ENCODE measurements around the gene TMEM187. TPM values are rescaled to one million over a fixed set of nuclear protein-coding genes. Genes with fewer than 3 reads are reported as not detected.

TMEM187 gene
- total RNA-seq, 2 experiments from 2014 or later, result 6.2 to 6.7 TPM

DNA sequence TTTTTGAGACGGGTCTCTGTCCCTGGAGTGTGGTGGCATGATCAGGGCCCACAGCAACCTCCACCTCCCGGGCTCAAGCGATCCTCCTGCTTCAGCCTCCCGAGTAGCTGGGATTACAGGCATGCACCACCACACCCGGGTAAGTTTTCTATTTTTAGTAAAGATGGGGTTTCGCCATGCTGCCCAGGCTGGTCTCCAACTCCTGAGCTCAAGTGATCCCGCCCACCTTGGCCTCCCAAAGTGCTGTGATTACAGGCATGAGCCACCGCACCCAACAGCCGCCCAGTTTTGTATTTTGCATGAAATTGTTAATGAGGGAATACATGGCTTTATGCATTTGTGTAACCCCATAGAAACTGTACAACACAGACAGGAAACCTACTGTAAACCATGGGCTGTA is 43.7 kb upstream of the TMEM187 start:
- peak overlapping the region; percentile 79 for H3K27ac Mint-ChIP-seq
- H3K4me3 Mint-ChIP-seq, result peak overlapping the region; percentile 86
- no peaks in the 10 kb centered on the region for H3K27me3 Mint-ChIP-seq (ENCODE audit: low read depth)
- peaks cover 28% of the 10 kb centered on the region for H3K4me1 Mint-ChIP-seq (ENCODE audit: low read depth)
- CTCF ChIA-PET, result interaction anchor here (10.6 kb wide), 1 partner anchor 18 kb away, joined by 82 read pairs; the partner anchor contains the start of gene RENBP
- peaks cover 21% of the 10 kb centered on the region for H3K36me3 Mint-ChIP-seq (ENCODE audit: low read depth)
- no peak for DNase-seq
- H3K9me3 Mint-ChIP-seq, result no peaks in the 10 kb centered on the region
- intact Hi-C loops (cut with micrococcal nuclease), result loop anchor here (1.0 to 5.0 kb wide), 5 partner anchors 38 to 468 kb away; partner anchors contain the start of genes HCFC1, IDH3G, RPL10 and SSR4

DNA sequence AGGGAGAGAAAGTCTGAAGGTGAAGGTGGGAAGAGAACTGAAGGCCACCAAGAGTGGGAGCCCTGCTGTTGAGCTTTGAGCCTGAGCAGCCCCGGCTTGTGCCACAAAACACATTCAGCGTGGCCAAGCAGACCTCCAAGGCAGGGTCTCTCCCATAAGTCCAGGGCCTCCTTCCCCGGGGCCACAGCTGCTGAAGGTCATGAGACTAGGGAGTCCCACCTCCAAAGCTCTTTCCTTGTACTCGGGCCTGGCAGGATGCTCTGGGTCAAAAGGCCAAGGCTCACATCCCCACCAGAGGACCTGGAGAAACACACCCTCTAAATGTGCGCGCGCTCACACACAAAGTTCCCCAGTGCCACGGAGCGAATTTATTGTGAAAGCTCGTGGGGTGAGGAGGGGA is 43.0 kb upstream of the TMEM187 start:
- no peaks in the 10 kb centered on the region for H3K9me3 Mint-ChIP-seq
- intact Hi-C loops (cut with micrococcal nuclease), result loop anchor here (5.0 kb wide), 2 partner anchors 93 to 468 kb away; partner anchors contain the start of gene RPL10
- CTCF ChIA-PET, result interaction anchor here (10.6 kb wide), 1 partner anchor 17 kb away, joined by 82 read pairs; the partner anchor contains the start of gene RENBP
- peaks cover 16% of the 10 kb centered on the region for H3K36me3 Mint-ChIP-seq (ENCODE audit: low read depth)
- H3K27ac Mint-ChIP-seq, result peak overlapping the region; percentile 79
- peaks cover 29% of the 10 kb centered on the region for H3K4me1 Mint-ChIP-seq (ENCODE audit: low read depth)
- DNase-seq, result no peak
- H3K4me3 Mint-ChIP-seq, result peak overlapping the region; percentile 86
- H3K27me3 Mint-ChIP-seq (ENCODE audit: low read depth), result no peaks in the 10 kb centered on the region

DNA sequence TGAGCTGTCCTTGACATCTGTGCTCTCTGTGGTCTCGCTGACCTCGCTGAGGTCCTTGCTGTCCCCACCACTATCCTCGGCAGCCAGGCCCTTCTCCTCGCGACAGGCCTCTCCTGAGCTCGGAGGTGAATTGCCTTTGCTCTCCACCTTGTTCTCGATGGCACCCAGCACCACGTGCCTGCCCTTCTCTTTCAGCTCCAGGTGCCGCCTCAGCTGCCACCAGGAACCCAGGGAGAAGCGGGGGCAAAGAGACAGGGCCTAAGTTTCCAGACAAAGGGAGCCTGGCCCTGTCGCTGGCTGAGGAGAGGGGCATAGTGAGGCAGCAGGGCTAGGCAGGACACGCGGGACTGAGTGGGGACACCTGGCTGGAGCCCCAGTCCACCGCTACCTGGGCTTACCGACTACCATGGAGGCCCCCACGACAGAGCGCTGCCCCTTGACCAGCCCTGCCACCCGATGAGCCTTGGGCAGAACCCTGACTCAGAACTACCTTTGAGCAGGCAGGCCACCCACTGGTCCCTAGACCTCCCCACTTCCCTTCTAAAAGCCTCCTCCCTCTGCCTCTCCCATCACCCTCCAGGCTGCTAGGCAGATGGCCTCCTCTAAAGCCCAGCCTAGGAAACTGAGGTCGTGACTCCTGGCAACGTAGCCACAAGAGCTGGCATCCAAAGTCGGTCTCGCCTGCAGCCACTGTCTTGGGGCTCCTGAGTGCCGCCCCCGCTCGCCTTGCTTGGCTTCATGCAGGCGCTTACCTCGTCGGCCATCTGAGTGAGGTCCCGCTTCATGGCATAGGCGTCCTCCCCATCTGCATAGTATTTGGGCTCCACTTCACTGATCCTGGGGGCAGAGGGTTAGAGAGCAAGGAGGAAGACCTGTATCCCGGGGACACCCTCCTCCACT is 42.3 kb upstream of the TMEM187 start:
- no peak for DNase-seq
- intact Hi-C loops (cut with micrococcal nuclease), result no loop called here
- peaks cover 14% of the 10 kb centered on the region for H3K36me3 Mint-ChIP-seq (ENCODE audit: low read depth)
- no peaks in the 10 kb centered on the region for H3K27me3 Mint-ChIP-seq (ENCODE audit: low read depth)
- CTCF ChIA-PET, result interaction anchor here (10.6 kb wide), 1 partner anchor 17 kb away, joined by 82 read pairs; the partner anchor contains the start of gene RENBP
- H3K4me3 Mint-ChIP-seq, result no peak overlapping the region
- H3K27ac Mint-ChIP-seq, result peak overlapping the region; percentile 61
- no peaks in the 10 kb centered on the region for H3K9me3 Mint-ChIP-seq
- H3K4me1 Mint-ChIP-seq (ENCODE audit: low read depth), result peaks cover 29% of the 10 kb centered on the region

DNA sequence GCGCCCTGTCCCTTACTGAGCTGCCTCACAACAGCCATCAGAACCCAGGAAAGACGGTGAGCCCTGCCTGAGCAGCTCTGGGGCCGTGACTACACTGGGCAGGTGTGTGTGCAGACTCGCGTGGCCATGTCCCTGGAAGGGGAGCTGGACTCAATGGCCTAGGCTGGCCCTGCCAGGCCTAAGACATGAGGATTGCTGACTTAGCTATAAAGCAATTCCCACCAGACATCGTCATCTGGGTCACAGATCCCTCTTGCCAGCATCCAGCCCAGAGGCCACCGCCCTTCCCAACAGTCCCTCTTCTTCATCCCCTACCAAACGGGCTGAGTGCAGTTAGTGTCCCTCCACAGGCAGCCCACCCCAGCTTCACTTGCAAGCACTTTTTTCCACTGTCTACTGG is 41.4 kb upstream of the TMEM187 start:
- H3K4me3 Mint-ChIP-seq, result no peak overlapping the region
- intact Hi-C loops (cut with micrococcal nuclease), result no loop called here
- H3K27me3 Mint-ChIP-seq (ENCODE audit: low read depth), result no peaks in the 10 kb centered on the region
- H3K4me1 Mint-ChIP-seq (ENCODE audit: low read depth), result peaks cover 32% of the 10 kb centered on the region
- H3K36me3 Mint-ChIP-seq (ENCODE audit: low read depth), result peaks cover 13% of the 10 kb centered on the region
- no peaks in the 10 kb centered on the region for H3K9me3 Mint-ChIP-seq
- peak overlapping the region; percentile 46 for H3K27ac Mint-ChIP-seq
- CTCF ChIA-PET, result interaction anchor here (1.0 to 1.3 kb wide), 2 partner anchors 16 to 34 kb away, joined by 3 to 4 read pairs; no protein-coding TSS in a partner anchor
- no peak for DNase-seq

DNA sequence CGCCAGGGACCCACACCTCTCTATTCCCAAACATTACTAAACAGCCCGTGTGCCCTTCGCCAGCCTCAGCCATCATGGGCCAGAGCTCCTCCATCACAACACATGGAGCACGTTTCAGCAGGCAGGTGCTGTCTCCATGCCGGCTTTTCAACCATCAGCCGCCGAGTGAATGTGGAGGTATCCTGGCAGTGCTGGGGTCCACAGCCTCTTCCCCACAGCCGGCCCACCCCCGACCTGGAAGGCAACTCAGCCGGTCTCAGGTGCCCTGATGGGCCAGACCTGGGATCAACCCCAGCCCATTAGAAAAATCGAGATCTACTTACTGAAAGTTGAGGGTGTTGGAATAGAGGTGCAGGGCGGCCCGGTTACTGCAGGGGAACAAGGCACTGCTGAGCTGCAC is 40.8 kb upstream of the TMEM187 start:
- peaks cover 13% of the 10 kb centered on the region for H3K36me3 Mint-ChIP-seq (ENCODE audit: low read depth)
- no peaks in the 10 kb centered on the region for H3K9me3 Mint-ChIP-seq
- no peak for DNase-seq
- intact Hi-C loops (cut with micrococcal nuclease), result no loop called here
- H3K4me1 Mint-ChIP-seq (ENCODE audit: low read depth), result peaks cover 35% of the 10 kb centered on the region
- no peaks in the 10 kb centered on the region for H3K27me3 Mint-ChIP-seq (ENCODE audit: low read depth)
- H3K4me3 Mint-ChIP-seq, result no peak overlapping the region
- H3K27ac Mint-ChIP-seq, result no peak overlapping the region
- CTCF ChIA-PET, result interaction anchor here (0.9 to 1.3 kb wide), 4 partner anchors 9 to 168 kb away, joined by 3 to 4 read pairs (median 4); partner anchors contain the start of gene PLXNB3

DNA sequence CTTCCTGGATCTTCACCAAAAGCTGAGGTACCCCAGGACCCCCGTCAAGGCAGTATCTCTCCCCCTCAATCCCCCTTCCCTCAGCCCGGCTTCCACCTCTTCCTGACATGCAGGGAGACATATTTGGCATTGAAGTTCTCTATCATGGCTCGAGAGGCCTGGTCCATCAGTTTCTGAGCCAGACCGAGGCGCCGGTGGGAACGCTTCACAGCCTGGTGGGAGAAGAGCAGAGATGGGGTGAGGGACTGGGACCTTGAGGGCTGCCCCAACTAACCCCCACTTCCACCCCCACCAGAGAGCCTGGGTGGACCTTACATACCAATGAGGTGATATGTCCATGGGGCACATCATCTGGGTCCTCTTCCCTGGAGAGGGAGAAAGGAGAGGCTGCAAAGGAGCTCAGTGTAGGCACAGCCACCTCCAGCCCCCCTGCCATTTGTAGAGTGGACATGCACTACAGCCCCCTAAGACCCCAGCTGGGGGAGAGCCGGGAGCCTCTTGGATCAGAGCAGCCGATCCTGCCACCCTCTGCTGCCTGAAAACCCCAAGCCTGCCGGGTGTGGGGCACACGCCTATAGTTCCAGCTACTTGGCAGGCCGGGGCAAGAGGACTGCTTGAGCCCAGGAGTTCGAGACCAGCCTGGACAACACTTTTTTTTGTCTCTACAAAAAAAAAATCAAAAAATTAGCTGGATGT is 40.2 kb upstream of the TMEM187 start:
- CTCF ChIA-PET, result interaction anchor here (0.6 to 1.4 kb wide), 6 partner anchors 8 to 169 kb away, joined by 3 to 5 read pairs (median 4); partner anchors contain the start of gene PLXNB3
- H3K4me1 Mint-ChIP-seq (ENCODE audit: low read depth), result peaks cover 35% of the 10 kb centered on the region

DNA sequence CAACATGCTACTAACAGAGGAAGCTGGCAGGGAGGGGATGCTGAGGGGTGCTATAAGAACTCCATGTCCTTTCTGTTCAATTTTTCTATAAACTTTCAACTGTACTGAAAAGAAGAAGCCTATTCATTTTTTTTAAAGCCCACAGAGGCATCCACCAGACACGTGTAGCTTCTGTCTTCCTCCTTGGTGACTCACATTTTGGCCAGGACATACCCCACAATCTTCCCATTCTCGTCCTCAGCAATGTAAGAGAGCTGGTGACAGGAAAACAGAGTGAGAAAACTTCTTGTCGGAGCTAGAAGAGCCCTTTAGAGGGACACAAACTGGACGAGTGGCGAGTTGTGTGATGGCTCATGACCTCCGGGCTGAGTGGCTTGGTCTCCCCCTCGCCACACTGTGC is 38.8 kb upstream of the TMEM187 start:
- peaks cover 42% of the 10 kb centered on the region for H3K4me1 Mint-ChIP-seq (ENCODE audit: low read depth)
- intact Hi-C loops (cut with micrococcal nuclease), result no loop called here

More for the DNA sequence above, 40.2 kb upstream of the TMEM187 start:
- Mint-ChIP-seq H3K4me3 (no peak overlapping the region), H3K9me3 (no peaks in the 10 kb centered on the region), H3K27me3 (ENCODE audit: low read depth) (no peaks in the 10 kb centered on the region), H3K36me3 (ENCODE audit: low read depth) (peaks cover 13% of the 10 kb centered on the region), H3K27ac (no peak overlapping the region)
- no peak for DNase-seq
- intact Hi-C loops (cut with micrococcal nuclease), result no loop called here

DNA sequence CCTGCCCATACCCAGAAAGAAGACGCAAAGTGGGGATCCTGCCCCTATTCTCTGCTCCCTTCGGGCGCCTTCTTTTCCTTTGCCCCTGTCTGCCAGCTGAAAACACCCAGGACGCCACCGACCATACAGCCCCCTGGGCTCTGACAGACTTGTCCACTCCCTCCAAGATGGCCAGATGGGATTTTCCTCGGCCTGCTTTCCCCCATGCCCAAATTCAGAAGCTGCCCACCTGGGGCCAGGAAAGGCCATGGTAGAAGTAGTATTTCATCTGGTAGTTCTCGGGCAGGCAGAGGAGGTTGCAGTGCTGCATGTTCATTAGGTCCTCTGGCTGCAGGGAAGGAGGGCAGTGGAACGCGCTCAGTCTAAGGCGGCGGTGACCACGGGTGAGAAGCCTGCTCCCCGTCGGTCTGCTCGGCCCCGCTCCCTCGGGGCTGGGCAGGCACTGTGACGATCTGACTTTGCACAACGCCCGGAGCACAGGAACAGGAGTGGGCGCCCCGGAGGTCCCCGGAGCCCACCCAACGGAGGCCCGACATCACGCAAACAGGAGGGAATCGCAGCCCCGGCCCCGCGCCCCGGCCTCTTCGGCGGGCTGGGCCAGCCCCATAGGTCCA is 38.3 kb upstream of the TMEM187 start:
- Mint-ChIP-seq H3K9me3 (no peaks in the 10 kb centered on the region), H3K4me3 (peak overlapping the region; percentile 80), H3K27me3 (ENCODE audit: low read depth) (no peaks in the 10 kb centered on the region), H3K27ac (peak overlapping the region; percentile 69), H3K4me1 (ENCODE audit: low read depth) (peaks cover 37% of the 10 kb centered on the region), H3K36me3 (ENCODE audit: low read depth) (peaks cover 10% of the 10 kb centered on the region)
- intact Hi-C loops (cut with micrococcal nuclease), result no loop called here
- no peak for DNase-seq
- CTCF ChIA-PET, result interaction anchor here (1.1 to 1.9 kb wide), 2 partner anchors 12 to 13 kb away, joined by 3 to 5 read pairs; no protein-coding TSS in a partner anchor

More for the DNA sequence above, 38.8 kb upstream of the TMEM187 start:
- Mint-ChIP-seq H3K27me3 (ENCODE audit: low read depth) (no peaks in the 10 kb centered on the region), H3K9me3 (no peaks in the 10 kb centered on the region), H3K4me3 (peak overlapping the region; percentile 80), H3K27ac (peak overlapping the region; percentile 69), H3K36me3 (ENCODE audit: low read depth) (peaks cover 10% of the 10 kb centered on the region)
- DNase-seq, result no peak
- CTCF ChIA-PET, result interaction anchor here (1.1 to 1.9 kb wide), 3 partner anchors 9 to 14 kb away, joined by 3 to 5 read pairs (median 5); no protein-coding TSS in a partner anchor

DNA sequence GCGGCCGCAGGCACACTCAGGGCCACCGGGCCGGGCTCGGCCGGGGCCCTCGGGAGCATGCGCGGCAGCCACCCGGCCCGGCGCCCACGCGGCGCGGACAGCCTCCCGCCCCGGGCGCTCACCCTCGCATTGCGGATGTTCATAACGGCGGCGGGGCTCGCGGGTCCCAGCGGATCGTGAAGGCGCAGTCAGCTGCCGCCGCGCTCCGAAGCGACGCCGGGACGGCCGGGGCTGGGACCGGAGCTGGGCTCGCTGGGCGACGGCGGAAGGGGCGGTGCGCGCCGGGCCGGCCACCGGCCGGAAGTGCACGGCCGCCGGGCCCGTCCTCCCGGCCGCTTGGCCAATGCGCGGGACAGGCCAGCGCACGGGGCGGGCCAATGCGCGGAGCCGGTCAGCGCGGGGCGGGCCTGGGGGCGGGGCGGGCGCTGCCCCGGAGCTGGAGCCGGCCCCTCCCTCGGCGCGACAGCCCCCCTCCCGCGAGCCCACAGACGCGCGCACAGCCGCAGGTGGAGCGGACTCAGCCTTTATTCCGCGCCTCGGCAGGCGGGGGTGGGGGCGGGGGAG is 37.7 kb upstream of the TMEM187 start, which contains the start of gene NAA10:
Gene NAA10 (minus strand): TSS at position 276 of the 564 bp plus-strand sequence. CDS start 133 bp downstream, at position 143.
- Mint-ChIP-seq H3K27me3 (ENCODE audit: low read depth) (no peaks in the 10 kb centered on the region), H3K9me3 (no peaks in the 10 kb centered on the region), H3K4me1 (ENCODE audit: low read depth) (peaks cover 36% of the 10 kb centered on the region), H3K4me3 (peak within 1 kb of the TSS; percentile 80), H3K36me3 (ENCODE audit: low read depth) (peaks cover 10% of the 10 kb centered on the region), H3K27ac (peak within 1 kb of the TSS; percentile 69)
- CTCF ChIA-PET, result interaction anchor here (1.9 kb wide), 1 partner anchor 12 kb away, joined by 5 read pairs; no protein-coding TSS in a partner anchor
- intact Hi-C loops (cut with micrococcal nuclease), result loop anchor here (1.0 kb wide), 2 partner anchors 8 kb away; no protein-coding TSS in a partner anchor
- peak; percentile 53 for DNase-seq

DNA sequence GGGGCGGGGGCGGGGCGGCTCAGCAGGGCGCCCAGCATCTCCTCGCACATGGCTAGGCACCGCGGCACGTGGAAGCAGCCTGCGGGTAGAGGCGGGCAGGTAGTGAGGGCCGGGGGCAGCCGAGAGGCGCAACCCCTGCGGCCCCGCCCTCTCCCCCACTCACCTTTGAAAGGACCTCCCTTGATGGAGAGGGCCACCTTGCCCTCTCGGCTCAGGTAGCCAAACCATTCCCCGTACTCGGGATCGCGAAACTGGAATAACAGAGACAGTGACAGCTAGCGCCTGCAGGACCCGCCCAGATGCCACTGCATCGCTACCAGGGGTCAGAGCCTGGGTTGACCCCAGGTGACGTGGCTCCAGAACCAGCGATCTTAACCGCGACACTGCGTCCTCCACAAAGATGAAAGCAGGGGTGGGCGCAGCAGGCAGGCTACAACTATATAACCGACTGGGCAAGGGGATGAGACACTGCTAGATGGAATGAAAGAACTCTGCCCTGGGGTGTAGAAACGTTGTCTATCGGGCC is 37.2 kb upstream of the TMEM187 start:
- CTCF ChIA-PET, result interaction anchor here (1.9 kb wide), 1 partner anchor 12 kb away, joined by 5 read pairs; no protein-coding TSS in a partner anchor
- DNase-seq, result no peak
- peak overlapping the region; percentile 65 for H3K4me3 Mint-ChIP-seq
- H3K36me3 Mint-ChIP-seq (ENCODE audit: low read depth), result peaks cover 10% of the 10 kb centered on the region
- H3K27ac Mint-ChIP-seq, result no peak overlapping the region
- intact Hi-C loops (cut with micrococcal nuclease), result loop anchor here (1.0 kb wide), 2 partner anchors 8 kb away; no protein-coding TSS in a partner anchor
- H3K27me3 Mint-ChIP-seq (ENCODE audit: low read depth), result no peaks in the 10 kb centered on the region
- H3K4me1 Mint-ChIP-seq (ENCODE audit: low read depth), result peaks cover 37% of the 10 kb centered on the region
- H3K9me3 Mint-ChIP-seq, result no peaks in the 10 kb centered on the region

DNA sequence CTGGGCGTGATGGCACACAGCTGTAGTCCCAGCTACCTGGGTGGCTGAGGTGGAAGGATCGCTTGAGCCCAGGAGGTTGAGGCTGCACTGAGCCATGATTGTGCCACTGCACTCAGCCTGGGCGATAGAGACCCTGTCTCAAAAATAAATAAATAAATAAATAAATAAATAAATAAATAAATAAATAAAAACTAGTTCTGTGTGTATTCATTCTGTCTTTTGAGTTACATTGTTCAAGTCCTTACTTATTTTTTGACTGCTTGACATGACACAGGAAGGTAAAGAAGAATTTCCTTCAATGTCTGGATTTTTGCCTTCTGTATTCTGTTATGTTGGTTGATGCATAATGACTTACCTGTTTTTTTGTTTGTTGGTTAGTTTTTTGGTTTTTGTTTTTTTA is 35.5 kb upstream of the TMEM187 start:
- H3K36me3 Mint-ChIP-seq (ENCODE audit: low read depth), result peaks cover 1% of the 10 kb centered on the region
- no peaks in the 10 kb centered on the region for H3K27me3 Mint-ChIP-seq (ENCODE audit: low read depth)
- H3K27ac Mint-ChIP-seq, result no peak overlapping the region
- CTCF ChIA-PET, result interaction anchor here (0.6 to 2.0 kb wide), 3 partner anchors 10 to 14 kb away, joined by 3 to 6 read pairs (median 5); no protein-coding TSS in a partner anchor
- no peak overlapping the region for H3K4me3 Mint-ChIP-seq
- intact Hi-C loops (cut with micrococcal nuclease), result no loop called here
- H3K4me1 Mint-ChIP-seq (ENCODE audit: low read depth), result peaks cover 28% of the 10 kb centered on the region
- DNase-seq, result no peak
- H3K9me3 Mint-ChIP-seq, result no peaks in the 10 kb centered on the region
